Measurements from ENCODE around the gene RAP1GDS1.
"Not testable (repeated sequence)": the region's sequence is repeated elsewhere in the genome, so short reads cannot be mapped to it uniquely, and the experiment has no call there.

The RAP1GDS1 gene

DNA sequence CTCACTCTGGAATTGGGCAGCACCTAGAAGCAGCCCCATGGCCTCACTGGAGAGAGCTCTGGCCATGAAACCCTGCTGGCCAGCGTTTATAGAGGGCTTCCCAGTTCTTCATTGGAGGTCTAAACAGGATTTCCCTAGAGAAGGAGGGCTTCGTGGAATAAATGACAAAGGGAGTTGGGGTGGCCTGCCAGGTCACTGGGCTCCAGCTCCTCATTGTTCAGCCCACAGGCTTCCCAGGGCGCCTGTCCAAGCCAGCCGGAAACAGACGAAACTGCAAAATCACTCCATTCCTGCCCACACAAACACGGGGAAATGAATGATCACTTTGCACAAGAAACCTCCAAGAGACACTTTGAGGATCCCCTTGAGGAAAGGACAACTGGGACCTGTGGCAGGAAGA is 207.5 kb downstream of the RAP1GDS1 start:
- Histone ChIP-seq H3K27ac (ENCODE audit: insufficient read depth, low read length, poor library complexity, severe bottlenecking) (no peak overlapping the region), H3K36me3 (ENCODE audit: control insufficient read depth, insufficient read depth, low read length) (no peaks in the 10 kb centered on the region), H3K4me3 (ENCODE audit: insufficient read depth, low read depth, low read length, poor library complexity, severe bottlenecking) (no peak overlapping the region), H3K4me1 (ENCODE audit: control insufficient read depth, insufficient read depth, low read length, poor library complexity, severe bottlenecking) (peaks cover 6% of the 10 kb centered on the region), H3K27me3 (replicated peaks; ENCODE audit: control insufficient read depth, insufficient read depth, low read length, poor library complexity, severe bottlenecking) (no peaks in the 10 kb centered on the region), H3K9me3 (ENCODE audit: control insufficient read depth, low read length) (no peaks in the 10 kb centered on the region)
- no peak for DNase-seq

DNA sequence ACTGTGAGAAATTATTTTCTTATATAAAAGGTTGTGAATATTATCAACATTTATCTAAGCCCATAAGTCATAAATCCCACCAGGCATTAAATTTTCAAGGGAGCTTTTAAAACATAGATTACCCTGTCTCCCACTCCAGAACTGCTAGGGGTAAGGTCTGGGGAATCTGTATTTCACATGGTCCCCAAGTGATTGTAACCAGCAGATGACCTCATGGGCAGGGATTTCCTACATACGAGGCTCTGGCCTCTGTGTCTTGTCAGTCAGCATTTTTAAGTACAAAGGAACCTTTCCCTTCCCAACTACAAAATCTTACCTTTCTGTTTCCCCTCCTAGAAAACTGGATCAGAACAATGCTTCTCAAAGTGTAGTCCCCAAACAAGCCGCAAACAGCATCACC is 208.6 kb downstream of the RAP1GDS1 start:
- H3K4me3 ChIP-seq (ENCODE audit: insufficient read depth, low read depth, low read length, poor library complexity, severe bottlenecking): no peak overlapping the region
- H3K4me1 ChIP-seq (ENCODE audit: control insufficient read depth, insufficient read depth, low read length, poor library complexity, severe bottlenecking): peaks cover 6% of the 10 kb centered on the region
- H3K27ac ChIP-seq (ENCODE audit: insufficient read depth, low read length, poor library complexity, severe bottlenecking): no peak overlapping the region
- H3K36me3 ChIP-seq (ENCODE audit: control insufficient read depth, insufficient read depth, low read length): no peaks in the 10 kb centered on the region
- H3K9me3 ChIP-seq (ENCODE audit: control insufficient read depth, low read length): no peaks in the 10 kb centered on the region
- H3K27me3 ChIP-seq (replicated peaks; ENCODE audit: control insufficient read depth, insufficient read depth, low read length, poor library complexity, severe bottlenecking): no peaks in the 10 kb centered on the region
- no peak for DNase-seq

DNA sequence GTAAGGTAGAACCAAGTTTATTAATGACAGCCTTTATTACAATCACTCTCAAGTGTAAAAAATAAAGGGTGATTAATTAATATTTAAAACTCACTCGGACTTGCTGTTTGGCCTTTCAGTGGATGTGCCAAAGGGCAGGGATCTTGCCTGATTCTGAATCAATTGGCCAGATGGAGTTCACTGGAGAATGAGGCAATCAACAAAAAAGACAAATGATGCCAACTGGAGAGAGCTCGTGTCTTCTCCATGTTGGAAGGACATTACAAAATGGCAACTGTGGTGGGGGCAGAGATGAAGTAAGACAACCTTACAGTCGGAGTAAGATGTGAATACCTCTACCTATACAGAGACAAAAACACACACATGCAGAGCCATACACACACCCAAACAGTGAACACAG is 209.2 kb downstream of the RAP1GDS1 start:
- Histone ChIP-seq H3K36me3 (ENCODE audit: control insufficient read depth, insufficient read depth, low read length) (no peaks in the 10 kb centered on the region), H3K27me3 (replicated peaks; ENCODE audit: control insufficient read depth, insufficient read depth, low read length, poor library complexity, severe bottlenecking) (no peaks in the 10 kb centered on the region), H3K4me1 (ENCODE audit: control insufficient read depth, insufficient read depth, low read length, poor library complexity, severe bottlenecking) (peaks cover 6% of the 10 kb centered on the region), H3K9me3 (ENCODE audit: control insufficient read depth, low read length) (no peaks in the 10 kb centered on the region), H3K4me3 (ENCODE audit: insufficient read depth, low read depth, low read length, poor library complexity, severe bottlenecking) (no peak overlapping the region), H3K27ac (ENCODE audit: insufficient read depth, low read length, poor library complexity, severe bottlenecking) (no peak overlapping the region)
- DNase-seq: no peak

DNA sequence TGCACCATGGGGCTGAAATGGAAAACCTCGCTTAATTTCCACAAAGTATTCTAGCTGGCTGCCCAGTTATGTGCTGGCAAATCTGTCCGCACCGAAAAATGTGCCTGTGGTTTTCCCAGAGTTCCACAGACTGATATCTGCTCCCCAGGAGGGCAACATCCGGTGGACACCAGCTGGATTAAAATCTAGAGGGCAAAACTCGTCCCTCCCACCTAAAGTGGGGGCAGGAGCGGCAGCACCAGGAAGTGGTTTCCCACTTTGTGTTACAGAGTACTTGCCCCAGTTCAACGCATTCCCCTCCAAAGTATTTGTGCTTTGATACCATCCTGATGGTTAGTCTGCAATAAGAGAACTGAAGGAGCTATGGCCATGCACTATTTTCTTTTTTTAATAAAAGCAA is 209.6 kb downstream of the RAP1GDS1 start:
- Histone ChIP-seq H3K27ac (ENCODE audit: insufficient read depth, low read length, poor library complexity, severe bottlenecking) (no peak overlapping the region), H3K36me3 (ENCODE audit: control insufficient read depth, insufficient read depth, low read length) (no peaks in the 10 kb centered on the region), H3K9me3 (ENCODE audit: control insufficient read depth, low read length) (no peaks in the 10 kb centered on the region), H3K4me1 (ENCODE audit: control insufficient read depth, insufficient read depth, low read length, poor library complexity, severe bottlenecking) (peaks cover 6% of the 10 kb centered on the region), H3K4me3 (ENCODE audit: insufficient read depth, low read depth, low read length, poor library complexity, severe bottlenecking) (no peak overlapping the region), H3K27me3 (replicated peaks; ENCODE audit: control insufficient read depth, insufficient read depth, low read length, poor library complexity, severe bottlenecking) (no peaks in the 10 kb centered on the region)
- no peak for DNase-seq

DNA sequence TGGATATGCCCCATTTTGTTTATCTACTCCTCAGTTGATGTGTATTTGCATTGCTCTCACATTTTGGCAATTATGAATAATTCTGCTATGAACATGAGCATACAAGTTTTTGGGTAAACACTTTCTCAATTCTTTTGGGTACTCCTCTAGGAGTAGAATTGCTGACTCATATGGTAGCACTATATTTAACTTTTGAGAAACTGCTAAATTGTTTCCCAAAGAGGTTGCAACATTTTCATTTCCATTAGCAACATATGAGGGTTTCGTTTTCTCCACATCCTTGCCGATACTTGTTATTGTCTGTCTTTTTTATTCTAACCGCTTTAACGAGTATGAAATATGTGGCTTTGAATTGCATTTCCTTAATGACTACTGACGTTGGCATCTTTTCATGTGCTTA is 211.9 kb downstream of the RAP1GDS1 start:
- Histone ChIP-seq H3K4me3 (ENCODE audit: insufficient read depth, low read depth, low read length, poor library complexity, severe bottlenecking) (no peak overlapping the region), H3K4me1 (ENCODE audit: control insufficient read depth, insufficient read depth, low read length, poor library complexity, severe bottlenecking) (peaks cover 6% of the 10 kb centered on the region), H3K27me3 (replicated peaks; ENCODE audit: control insufficient read depth, insufficient read depth, low read length, poor library complexity, severe bottlenecking) (no peaks in the 10 kb centered on the region), H3K27ac (ENCODE audit: insufficient read depth, low read length, poor library complexity, severe bottlenecking) (no peak overlapping the region), H3K9me3 (ENCODE audit: control insufficient read depth, low read length) (no peaks in the 10 kb centered on the region), H3K36me3 (ENCODE audit: control insufficient read depth, insufficient read depth, low read length) (peaks cover 2% of the 10 kb centered on the region)
- no peak for DNase-seq

DNA sequence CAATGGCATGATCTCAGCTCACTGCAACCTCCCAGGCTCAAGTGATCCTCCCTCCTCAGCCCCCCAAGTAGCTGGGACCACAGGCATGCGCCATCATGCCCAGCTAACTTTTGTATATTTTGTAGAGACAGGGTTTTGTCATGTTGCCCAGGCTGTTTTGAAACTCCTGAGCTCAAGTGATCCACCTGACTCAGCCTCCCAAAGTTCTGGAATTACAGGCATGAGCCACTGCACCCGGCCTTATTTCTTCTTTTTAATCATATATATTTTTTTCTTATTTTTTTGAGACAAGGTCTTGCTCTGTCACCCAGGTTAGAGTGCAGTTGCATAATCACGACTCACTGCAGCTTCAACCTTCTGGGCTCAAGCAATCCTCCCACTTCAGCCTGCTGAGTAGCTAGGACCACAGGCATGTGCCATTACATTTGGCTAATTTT is 213.2 kb downstream of the RAP1GDS1 start:
- Histone ChIP-seq H3K27ac (ENCODE audit: insufficient read depth, low read length, poor library complexity, severe bottlenecking) (no peak overlapping the region), H3K36me3 (ENCODE audit: control insufficient read depth, insufficient read depth, low read length) (peaks cover 9% of the 10 kb centered on the region), H3K9me3 (ENCODE audit: control insufficient read depth, low read length) (no peaks in the 10 kb centered on the region), H3K4me1 (ENCODE audit: control insufficient read depth, insufficient read depth, low read length, poor library complexity, severe bottlenecking) (peaks cover 6% of the 10 kb centered on the region), H3K27me3 (replicated peaks; ENCODE audit: control insufficient read depth, insufficient read depth, low read length, poor library complexity, severe bottlenecking) (no peaks in the 10 kb centered on the region), H3K4me3 (ENCODE audit: insufficient read depth, low read depth, low read length, poor library complexity, severe bottlenecking) (no peak overlapping the region)
- no peak for DNase-seq

DNA sequence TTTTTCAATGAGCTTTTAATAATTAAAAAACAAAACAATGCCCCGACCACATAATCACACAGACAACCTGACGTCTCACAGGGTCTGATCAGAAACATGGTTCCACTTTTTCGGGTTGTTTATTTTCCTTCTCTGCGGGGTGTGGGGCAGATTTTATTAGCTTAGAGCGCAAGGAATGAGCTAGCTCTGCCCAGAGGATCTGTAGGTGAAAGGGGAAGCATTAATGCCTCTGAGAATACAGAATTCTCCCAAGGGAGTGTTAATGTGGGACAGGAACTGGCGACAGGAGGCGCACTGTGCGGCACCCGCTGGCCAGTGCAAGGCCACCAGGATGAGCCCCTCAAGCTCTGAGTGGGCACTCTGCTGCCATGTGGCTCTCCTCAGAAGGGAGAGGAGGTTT is 215.7 kb downstream of the RAP1GDS1 start:
- H3K27me3 ChIP-seq (replicated peaks; ENCODE audit: control insufficient read depth, insufficient read depth, low read length, poor library complexity, severe bottlenecking): no peaks in the 10 kb centered on the region
- H3K9me3 ChIP-seq (ENCODE audit: control insufficient read depth, low read length): no peaks in the 10 kb centered on the region
- H3K4me1 ChIP-seq (ENCODE audit: control insufficient read depth, insufficient read depth, low read length, poor library complexity, severe bottlenecking): no peaks in the 10 kb centered on the region
- H3K27ac ChIP-seq (ENCODE audit: insufficient read depth, low read length, poor library complexity, severe bottlenecking): no peak overlapping the region
- H3K36me3 ChIP-seq (ENCODE audit: control insufficient read depth, insufficient read depth, low read length): peaks cover 9% of the 10 kb centered on the region
- no peak for DNase-seq
- H3K4me3 ChIP-seq (ENCODE audit: insufficient read depth, low read depth, low read length, poor library complexity, severe bottlenecking): no peak overlapping the region

DNA sequence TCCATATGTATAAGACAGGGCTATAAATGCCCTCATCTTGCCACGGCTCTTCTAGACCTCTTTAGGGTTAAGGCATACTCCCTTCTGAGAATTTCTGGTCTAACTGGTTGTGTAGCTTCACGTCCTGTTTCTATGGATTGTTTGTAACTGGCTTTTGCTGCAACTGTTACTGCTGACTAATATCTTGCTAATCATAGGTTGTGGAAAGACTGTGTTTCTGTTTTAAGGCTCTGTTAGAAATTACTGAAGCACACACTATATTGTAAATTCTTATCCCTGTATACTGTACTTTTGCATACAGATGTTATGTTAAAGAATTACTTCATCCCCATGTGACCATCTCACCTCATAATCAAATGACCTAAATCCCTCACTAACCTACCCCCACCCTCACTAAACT is 218.4 kb downstream of the RAP1GDS1 start:
- not testable (repeated sequence) for DNase-seq; H3K4me1 ChIP-seq (ENCODE audit: control insufficient read depth, insufficient read depth, low read length, poor library complexity, severe bottlenecking); H3K27me3 ChIP-seq (replicated peaks; ENCODE audit: control insufficient read depth, insufficient read depth, low read length, poor library complexity, severe bottlenecking); H3K27ac ChIP-seq (ENCODE audit: insufficient read depth, low read length, poor library complexity, severe bottlenecking); H3K36me3 ChIP-seq (ENCODE audit: control insufficient read depth, insufficient read depth, low read length); H3K4me3 ChIP-seq (ENCODE audit: insufficient read depth, low read depth, low read length, poor library complexity, severe bottlenecking); H3K9me3 ChIP-seq (ENCODE audit: control insufficient read depth, low read length)

DNA sequence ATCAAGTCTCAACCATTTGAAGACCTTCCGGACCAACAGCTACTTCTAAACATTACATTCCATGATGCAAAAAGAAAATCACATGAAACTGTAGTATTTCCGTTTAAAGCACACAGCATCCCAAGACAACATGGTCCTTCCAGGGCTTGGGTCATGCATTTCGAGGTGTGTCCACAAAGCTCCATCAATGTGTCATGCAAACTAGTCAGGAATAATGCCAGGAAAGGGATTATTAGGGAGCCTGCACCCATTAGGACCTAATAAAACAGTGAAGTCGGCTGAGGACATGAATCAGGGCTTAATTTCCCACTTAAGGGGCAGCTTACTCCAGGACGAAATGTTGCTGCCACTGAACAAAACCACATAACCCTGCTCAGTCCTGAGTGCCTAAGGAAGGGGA is 219.4 kb downstream of the RAP1GDS1 start:
- no peaks in the 10 kb centered on the region for H3K9me3 ChIP-seq (ENCODE audit: control insufficient read depth, low read length)
- peaks cover 9% of the 10 kb centered on the region for H3K36me3 ChIP-seq (ENCODE audit: control insufficient read depth, insufficient read depth, low read length)
- no peak for DNase-seq
- no peaks in the 10 kb centered on the region for H3K27me3 ChIP-seq (replicated peaks; ENCODE audit: control insufficient read depth, insufficient read depth, low read length, poor library complexity, severe bottlenecking)
- H3K4me3 ChIP-seq (ENCODE audit: insufficient read depth, low read depth, low read length, poor library complexity, severe bottlenecking): no peak overlapping the region
- no peak overlapping the region for H3K27ac ChIP-seq (ENCODE audit: insufficient read depth, low read length, poor library complexity, severe bottlenecking)
- no peaks in the 10 kb centered on the region for H3K4me1 ChIP-seq (ENCODE audit: control insufficient read depth, insufficient read depth, low read length, poor library complexity, severe bottlenecking)

DNA sequence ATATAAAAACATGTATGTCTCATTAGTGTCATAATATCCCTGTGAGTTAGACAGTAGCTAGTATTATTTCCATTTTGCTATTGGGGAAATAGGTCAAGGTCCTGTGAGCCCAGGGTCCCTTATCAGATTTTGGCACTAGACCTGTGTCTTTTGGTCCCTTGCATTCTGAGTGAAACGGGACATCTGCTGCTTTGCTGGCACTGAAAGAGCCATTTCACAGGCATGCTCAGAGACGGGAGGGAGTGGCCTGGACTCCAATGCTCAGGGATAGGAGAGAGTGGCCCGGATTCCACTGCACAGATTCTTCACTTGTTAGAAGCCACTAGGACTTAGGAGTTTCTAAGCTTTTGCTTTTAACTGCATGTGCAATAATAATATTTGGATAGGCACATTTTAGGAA is 220.0 kb downstream of the RAP1GDS1 start:
- Histone ChIP-seq H3K9me3 (ENCODE audit: control insufficient read depth, low read length) (no peaks in the 10 kb centered on the region), H3K27ac (ENCODE audit: insufficient read depth, low read length, poor library complexity, severe bottlenecking) (no peak overlapping the region), H3K4me3 (ENCODE audit: insufficient read depth, low read depth, low read length, poor library complexity, severe bottlenecking) (no peak overlapping the region), H3K36me3 (ENCODE audit: control insufficient read depth, insufficient read depth, low read length) (peaks cover 9% of the 10 kb centered on the region), H3K27me3 (replicated peaks; ENCODE audit: control insufficient read depth, insufficient read depth, low read length, poor library complexity, severe bottlenecking) (no peaks in the 10 kb centered on the region), H3K4me1 (ENCODE audit: control insufficient read depth, insufficient read depth, low read length, poor library complexity, severe bottlenecking) (no peaks in the 10 kb centered on the region)
- no peak for DNase-seq

DNA sequence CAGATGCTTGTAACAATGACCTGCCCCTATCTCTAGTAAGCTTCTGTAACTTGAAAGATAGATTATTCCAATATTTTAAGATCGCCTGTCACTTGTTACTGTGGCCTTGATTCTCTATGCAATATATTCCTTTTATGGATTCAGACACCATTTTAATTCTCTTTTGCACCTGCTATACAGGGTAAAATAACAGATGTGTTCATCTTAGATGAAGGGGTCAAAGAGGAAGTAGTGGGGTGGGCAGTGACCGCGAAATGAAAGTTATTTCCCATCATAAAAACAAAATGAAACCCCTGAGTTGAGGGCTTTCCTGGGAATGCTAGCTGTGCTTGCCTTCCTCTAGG is 221.3 kb downstream of the RAP1GDS1 start:
- DNase-seq: no peak
- no peaks in the 10 kb centered on the region for H3K4me1 ChIP-seq (ENCODE audit: control insufficient read depth, insufficient read depth, low read length, poor library complexity, severe bottlenecking)
- no peak overlapping the region for H3K27ac ChIP-seq (ENCODE audit: insufficient read depth, low read length, poor library complexity, severe bottlenecking)
- no peak overlapping the region for H3K4me3 ChIP-seq (ENCODE audit: insufficient read depth, low read depth, low read length, poor library complexity, severe bottlenecking)
- H3K9me3 ChIP-seq (ENCODE audit: control insufficient read depth, low read length): no peaks in the 10 kb centered on the region
- H3K36me3 ChIP-seq (ENCODE audit: control insufficient read depth, insufficient read depth, low read length): peaks cover 9% of the 10 kb centered on the region
- H3K27me3 ChIP-seq (replicated peaks; ENCODE audit: control insufficient read depth, insufficient read depth, low read length, poor library complexity, severe bottlenecking): no peaks in the 10 kb centered on the region

All from effector memory CD4-positive, alpha-beta T cell (primary cell).